Astrocyte (in vitro differentiated cells and primary cell): ENCODE results near the gene ARRDC3. TPM values are rescaled to one million over a fixed set of nuclear protein-coding genes. Genes with fewer than 3 reads are reported as not detected.

Source experiments
- DNase-seq: peaks from one replicate; pipeline ENCODE4 v3.0.0-alpha.2; 2010; ENCODE audit warnings: low read depth
- FAIRE-seq: peaks from 2 replicates; lab custom pipeline; 2011; peaks lifted over from hg19 to GRCh38; lab: Jason Lieb, UNC
- H2AFZ ChIP-seq: 2 replicates; pipeline ENCODE4 v1.6.0; 2012; ENCODE audit warnings: low read depth, low read length, inconsistent platforms
- H3K27ac ChIP-seq: 2 replicates; pipeline ENCODE4 v1.5.1; 2011; ENCODE audit warnings: low read depth, low read length, inconsistent platforms
- H3K27me3 ChIP-seq: 2 replicates; pipeline ENCODE4 v1.6.0; 2011; ENCODE audit warnings: low read length, inconsistent platforms; ENCODE audit not compliant: insufficient read depth
- H3K36me3 ChIP-seq: 2 replicates; pipeline ENCODE4 v1.5.1; 2011; ENCODE audit warnings: low read length, inconsistent platforms; ENCODE audit not compliant: insufficient read depth
- H3K4me1 ChIP-seq: 2 replicates; pipeline ENCODE4 v1.5.1; 2011; ENCODE audit warnings: low read length, inconsistent platforms; ENCODE audit not compliant: insufficient read depth
- H3K4me2 ChIP-seq: 2 replicates; pipeline ENCODE4 v1.6.0; 2012; ENCODE audit warnings: low read length, inconsistent platforms
- H3K4me3 ChIP-seq: 2 replicates; pipeline ENCODE4 v1.5.1; 2011; ENCODE audit warnings: low read depth, mild to moderate bottlenecking, low read length, inconsistent platforms; ENCODE audit not compliant: insufficient read depth
- H3K79me2 ChIP-seq: 2 replicates; pipeline ENCODE4 v1.6.0; 2012; ENCODE audit warnings: mild to moderate bottlenecking, low read length, inconsistent platforms; ENCODE audit not compliant: insufficient read depth
- H3K9ac ChIP-seq: 2 replicates; pipeline ENCODE4 v1.6.0; 2012; ENCODE audit warnings: mild to moderate bottlenecking, low read length, inconsistent platforms
- H3K9me3 ChIP-seq: 2 replicates; pipeline ENCODE4 v1.5.1; 2012; ENCODE audit warnings: low read depth, mild to moderate bottlenecking, low read length, inconsistent platforms; ENCODE audit not compliant: insufficient read depth
- H4K20me1 ChIP-seq: 2 replicates; pipeline ENCODE4 v1.6.0; 2012; ENCODE audit warnings: low read length, inconsistent platforms; ENCODE audit not compliant: insufficient read depth
- H3K27ac Mint-ChIP-seq: one replicate; pipeline ENCODE4 v1.8.0; 2021; ENCODE audit warnings: mild to moderate bottlenecking, mixed read lengths; ENCODE audit not compliant: unreplicated experiment
- H3K27me3 Mint-ChIP-seq: one replicate; pipeline ENCODE4 v1.8.0; 2021; ENCODE audit warnings: low read depth, mixed read lengths; ENCODE audit not compliant: unreplicated experiment
- H3K36me3 Mint-ChIP-seq: one replicate; pipeline ENCODE4 v1.8.0; 2021; ENCODE audit warnings: low read depth, mixed read lengths; ENCODE audit not compliant: unreplicated experiment
- H3K4me1 Mint-ChIP-seq: one replicate; pipeline ENCODE4 v1.8.0; 2021; ENCODE audit warnings: low read depth, mixed read lengths; ENCODE audit not compliant: unreplicated experiment
- H3K4me3 Mint-ChIP-seq: one replicate; pipeline ENCODE4 v1.8.0; 2021; ENCODE audit warnings: mild to moderate bottlenecking, moderate library complexity, mixed read lengths; ENCODE audit not compliant: unreplicated experiment
- H3K9me3 Mint-ChIP-seq: one replicate; pipeline ENCODE4 v1.8.0; 2021; ENCODE audit warnings: mild to moderate bottlenecking, mixed read lengths; ENCODE audit not compliant: unreplicated experiment
- CTCF ChIP-seq: IDR thresholded peaks from 2 replicates; pipeline ENCODE4 v1.5.1; 2011; ENCODE audit warnings: low read depth, mild to moderate bottlenecking, inconsistent platforms, low read length, moderate library complexity; ENCODE audit not compliant: insufficient read depth
- EZH2 ChIP-seq: IDR thresholded peaks from 2 replicates; pipeline ENCODE4 v1.6.1; 2012; ENCODE audit warnings: mild to moderate bottlenecking, low read length, inconsistent platforms; ENCODE audit not compliant: insufficient read depth
- total RNA-seq: library from RNA; stranded (reverse); gene quantifications from 2 replicates; pipeline ENCODE4 v1.2.1, GENCODE V29; 2021

ARRDC3 gene
- total RNA-seq, 1 donor from 2014 or later, result 94.7 TPM

GRCh38 chr5:91367908-91368648 lies 15.0 kb downstream of the ARRDC3 start:
- H3K4me1 Mint-ChIP-seq, result peaks cover 5% of the 10 kb centered on the region
- H3K36me3 Mint-ChIP-seq, result peaks cover 15% of the 10 kb centered on the region
- Histone ChIP-seq H3K4me3 (no peak overlapping the region), H4K20me1 (peaks cover 47% of the 10 kb centered on the region), H3K9ac (no peak overlapping the region), H3K27ac (no peak overlapping the region), H3K4me2 (no peak overlapping the region), H3K36me3 (peaks cover 51% of the 10 kb centered on the region), H3K4me1 (peaks cover 3% of the 10 kb centered on the region), H2AFZ (no peak overlapping the region), H3K27me3 (no peaks in the 10 kb centered on the region), H3K9me3 (no peaks in the 10 kb centered on the region), H3K79me2 (peaks cover 30% of the 10 kb centered on the region)
- no peaks in the 10 kb centered on the region for H3K9me3 Mint-ChIP-seq
- no peaks in the 10 kb centered on the region for H3K27me3 Mint-ChIP-seq
- TF ChIP-seq CTCF (no peak), EZH2 (no peak)
- FAIRE-seq (no peak), DNase-seq (no peak)
- no peak overlapping the region for H3K4me3 Mint-ChIP-seq
- H3K27ac Mint-ChIP-seq, result peak overlapping the region; percentile 83

GRCh38 chr5:91367344-91367743 lies 15.8 kb downstream of the ARRDC3 start:
- Mint-ChIP-seq H3K4me3 (no peak overlapping the region), H3K9me3 (no peaks in the 10 kb centered on the region), H3K27ac (no peak overlapping the region), H3K4me1 (peaks cover 3% of the 10 kb centered on the region), H3K27me3 (no peaks in the 10 kb centered on the region), H3K36me3 (peaks cover 15% of the 10 kb centered on the region)
- Histone ChIP-seq H4K20me1 (peaks cover 42% of the 10 kb centered on the region), H3K36me3 (peaks cover 44% of the 10 kb centered on the region), H3K9me3 (no peaks in the 10 kb centered on the region), H3K27me3 (no peaks in the 10 kb centered on the region), H2AFZ (no peak overlapping the region), H3K4me2 (no peak overlapping the region), H3K4me3 (no peak overlapping the region), H3K9ac (no peak overlapping the region), H3K4me1 (no peaks in the 10 kb centered on the region), H3K27ac (no peak overlapping the region), H3K79me2 (peaks cover 27% of the 10 kb centered on the region)
- DNase-seq (no peak), FAIRE-seq (no peak)
- TF ChIP-seq EZH2 (no peak), CTCF (no peak)

- Histone ChIP-seq H3K27me3 (no peaks in the 10 kb centered on the region), H3K79me2 (peaks cover 22% of the 10 kb centered on the region), H3K9me3 (no peaks in the 10 kb centered on the region), H3K36me3 (peaks cover 37% of the 10 kb centered on the region), H3K27ac (no peak overlapping the region), H2AFZ (no peak overlapping the region), H4K20me1 (peaks cover 34% of the 10 kb centered on the region), H3K9ac (no peak overlapping the region), H3K4me3 (no peak overlapping the region), H3K4me1 (no peaks in the 10 kb centered on the region), H3K4me2 (no peak overlapping the region)
- Mint-ChIP-seq H3K27me3 (no peaks in the 10 kb centered on the region), H3K27ac (no peak overlapping the region), H3K36me3 (peaks cover 15% of the 10 kb centered on the region), H3K4me3 (no peak overlapping the region), H3K4me1 (peaks cover 3% of the 10 kb centered on the region), H3K9me3 (peaks cover 1% of the 10 kb centered on the region)
- FAIRE-seq, result no peak
- TF ChIP-seq CTCF, result no peak
- TF ChIP-seq EZH2, result no peak
- no peak for DNase-seq
Measured at GRCh38 chr5:91366551-91366950, 16.6 kb downstream of the ARRDC3 start.
